ENCODE data around the gene A3GALT2.

- TF ChIP-seq POLR2A (IDR thresholded peaks at IDR 0.05; ENCODE audit: low read depth, low read length) (no peak), POLR2AphosphoS5 (IDR thresholded peaks at IDR 0.05; ENCODE audit: low read depth, low read length) (no peak)
These were observed 44.2 kb downstream of the A3GALT2 start for GRCh38 chr1:33276573-33277298.

Measured in GM12892 (cell line).